ENCODE data around the gene NOL4L.
A peak's percentile ranks its signal among the peaks of the same experiment; 100 is the strongest.

The NOL4L gene

DNA sequence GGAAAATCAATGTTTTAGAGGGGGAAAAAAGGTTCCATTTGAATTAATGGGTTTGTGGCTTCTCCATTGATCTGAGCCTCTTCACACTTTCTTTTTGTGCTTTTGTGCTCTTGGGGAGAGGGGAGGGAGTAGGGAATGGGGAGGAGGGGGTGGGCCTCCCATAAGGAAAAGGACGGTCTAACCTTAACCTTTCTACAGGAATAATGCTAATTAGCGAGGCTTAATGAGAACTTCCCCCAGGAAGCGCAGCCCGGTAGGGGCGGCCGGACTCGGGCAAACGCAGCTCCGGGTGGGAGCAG is 103.0 kb downstream of the NOL4L start:
- Histone ChIP-seq H3K27me3 (ENCODE audit: insufficient read depth, poor library complexity, severe bottlenecking) (no peaks in the 10 kb centered on the region), H3K4me3 (replicated peaks; ENCODE audit: insufficient read depth, low read length) (peak overlapping the region; percentile 72), H3K27ac (replicated peaks) (peak overlapping the region; percentile 49)
- TF ChIP-seq CTCF (IDR thresholded peaks at IDR 0.05; ENCODE audit: insufficient read depth, low read length), result no peak
- no peak for TF ChIP-seq REST (IDR thresholded peaks at IDR 0.05; ENCODE audit: insufficient replicate concordance, low read depth)
- no peak for TF ChIP-seq POLR2AphosphoS5 (IDR thresholded peaks at IDR 0.05; ENCODE audit: low read depth)
- TF ChIP-seq SPI1 (IDR thresholded peaks at IDR 0.05; ENCODE audit: borderline replicate concordance, low read depth), result no peak
- no peak for TF ChIP-seq GABPA (IDR thresholded peaks at IDR 0.05; ENCODE audit: low read depth)
- DNase-seq (ENCODE audit: low read depth in 1 of 2, low spot score in 1 of 2), result no peak

DNA sequence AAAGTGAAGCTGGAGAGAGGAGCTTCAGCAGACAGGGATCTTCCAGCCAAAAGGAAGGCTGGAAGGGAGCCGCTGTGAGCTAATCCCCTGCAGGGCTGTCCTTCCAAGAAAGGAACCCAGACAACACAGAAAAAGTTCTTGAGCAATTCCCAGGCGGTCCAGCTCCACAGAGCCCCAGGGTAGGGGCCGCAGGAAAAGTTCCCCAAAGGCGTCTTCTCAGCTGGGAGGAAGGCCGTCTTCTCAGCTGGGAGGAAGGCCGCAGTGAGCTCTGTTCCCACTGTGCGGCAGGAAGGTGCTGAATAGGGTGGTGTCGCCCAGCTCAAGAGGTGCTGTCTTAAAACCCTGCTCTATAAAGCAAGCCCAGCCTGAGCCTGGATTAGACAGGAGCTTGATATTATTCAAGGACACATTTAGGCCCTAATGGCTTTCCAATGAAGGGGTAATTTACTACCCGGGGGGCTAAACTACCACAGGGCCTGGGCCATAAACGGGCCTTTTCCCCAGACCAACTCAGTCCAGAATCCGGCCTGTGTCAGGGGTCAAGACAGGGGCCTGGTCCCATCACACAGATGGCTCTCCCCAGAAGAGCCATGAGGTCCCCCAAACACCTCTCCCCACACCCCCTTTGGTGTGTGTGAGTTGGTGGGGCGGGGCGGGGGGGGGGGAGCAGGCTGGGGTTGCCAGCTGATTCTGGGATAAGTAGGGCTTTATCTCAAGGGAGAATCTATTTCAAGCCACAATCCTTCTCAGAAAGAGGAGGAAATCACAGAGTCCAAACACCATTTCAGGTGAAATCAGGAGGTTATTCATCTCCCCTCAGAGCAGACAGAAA is 103.6 kb downstream of the NOL4L start:
- H3K27ac ChIP-seq (replicated peaks), result no peak overlapping the region
- no peak for TF ChIP-seq GABPA (IDR thresholded peaks at IDR 0.05; ENCODE audit: low read depth)
- no peak for TF ChIP-seq CTCF (IDR thresholded peaks at IDR 0.05; ENCODE audit: insufficient read depth, low read length)
- TF ChIP-seq REST (IDR thresholded peaks at IDR 0.05; ENCODE audit: insufficient replicate concordance, low read depth), result no peak
- TF ChIP-seq POLR2AphosphoS5 (IDR thresholded peaks at IDR 0.05; ENCODE audit: low read depth), result no peak
- no peak for TF ChIP-seq SPI1 (IDR thresholded peaks at IDR 0.05; ENCODE audit: borderline replicate concordance, low read depth)
- peak overlapping the region; percentile 72 for H3K4me3 ChIP-seq (replicated peaks; ENCODE audit: insufficient read depth, low read length)
- no peak for DNase-seq (ENCODE audit: low read depth in 1 of 2, low spot score in 1 of 2)
- H3K27me3 ChIP-seq (ENCODE audit: insufficient read depth, poor library complexity, severe bottlenecking), result no peaks in the 10 kb centered on the region

DNA sequence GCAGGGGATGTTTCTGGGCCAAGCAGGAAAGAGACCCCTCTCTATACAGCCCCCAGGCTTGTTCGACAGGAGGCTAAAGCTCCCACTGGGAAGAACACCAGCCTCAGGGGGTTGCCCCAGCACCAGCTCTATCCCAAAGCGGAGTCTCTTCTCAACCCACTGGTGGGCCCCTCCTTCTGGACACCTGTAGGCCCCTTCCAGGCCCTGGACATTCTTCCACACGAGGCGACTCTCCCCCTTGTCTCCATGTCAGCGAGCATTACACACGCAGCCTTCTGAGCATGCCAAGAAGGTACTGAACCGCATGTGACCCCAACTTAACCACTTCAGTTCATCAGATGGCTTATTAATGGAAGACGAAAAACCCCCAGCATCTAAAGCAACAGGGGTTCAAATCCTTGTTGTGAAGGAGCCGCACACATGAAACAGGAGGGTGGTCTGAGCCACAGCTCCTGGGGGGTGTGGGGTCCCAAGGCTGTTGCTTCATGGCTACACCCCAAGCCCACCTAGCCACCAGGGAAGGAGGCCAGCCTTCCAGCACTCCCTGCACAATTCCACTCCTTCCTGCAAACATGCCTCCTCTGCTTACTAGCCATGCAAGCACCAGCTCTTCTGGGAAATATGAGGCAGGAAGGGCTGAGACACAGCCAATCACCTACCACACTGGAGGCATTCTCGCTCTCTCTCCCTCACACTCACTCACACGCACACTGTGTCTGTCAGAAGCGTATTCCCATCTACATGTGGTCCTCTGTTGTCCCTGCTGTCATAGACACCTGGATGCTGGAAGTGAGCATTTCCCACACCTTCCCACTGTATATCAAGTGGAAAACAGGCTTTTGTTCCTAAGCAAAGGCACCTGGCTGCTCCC is 104.5 kb downstream of the NOL4L start:
- Histone ChIP-seq H3K27me3 (ENCODE audit: insufficient read depth, poor library complexity, severe bottlenecking) (no peaks in the 10 kb centered on the region), H3K4me3 (replicated peaks; ENCODE audit: insufficient read depth, low read length) (no peak overlapping the region), H3K27ac (replicated peaks) (no peak overlapping the region)
- DNase-seq (ENCODE audit: low read depth in 1 of 2, low spot score in 1 of 2), result no peak
- TF ChIP-seq GABPA (IDR thresholded peaks at IDR 0.05; ENCODE audit: low read depth) (no peak), SPI1 (IDR thresholded peaks at IDR 0.05; ENCODE audit: borderline replicate concordance, low read depth) (no peak), CTCF (IDR thresholded peaks at IDR 0.05; ENCODE audit: insufficient read depth, low read length) (no peak), POLR2AphosphoS5 (IDR thresholded peaks at IDR 0.05; ENCODE audit: low read depth) (no peak), REST (IDR thresholded peaks at IDR 0.05; ENCODE audit: insufficient replicate concordance, low read depth) (no peak)

Data from HL-60 (cell line).